Activated T-cell treated with anti-CD3 and anti-CD28 coated beads, Interleukin-2, amount 50 U/mL, for 48 hours (primary cell): Measurements from ENCODE around the gene FLVCR2.

Experiments
- DNase-seq, 2 experiments: peaks; one replicate each; pipeline ENCODE4 v3.0.0-alpha.2; 2020

Gene FLVCR2, protein sequence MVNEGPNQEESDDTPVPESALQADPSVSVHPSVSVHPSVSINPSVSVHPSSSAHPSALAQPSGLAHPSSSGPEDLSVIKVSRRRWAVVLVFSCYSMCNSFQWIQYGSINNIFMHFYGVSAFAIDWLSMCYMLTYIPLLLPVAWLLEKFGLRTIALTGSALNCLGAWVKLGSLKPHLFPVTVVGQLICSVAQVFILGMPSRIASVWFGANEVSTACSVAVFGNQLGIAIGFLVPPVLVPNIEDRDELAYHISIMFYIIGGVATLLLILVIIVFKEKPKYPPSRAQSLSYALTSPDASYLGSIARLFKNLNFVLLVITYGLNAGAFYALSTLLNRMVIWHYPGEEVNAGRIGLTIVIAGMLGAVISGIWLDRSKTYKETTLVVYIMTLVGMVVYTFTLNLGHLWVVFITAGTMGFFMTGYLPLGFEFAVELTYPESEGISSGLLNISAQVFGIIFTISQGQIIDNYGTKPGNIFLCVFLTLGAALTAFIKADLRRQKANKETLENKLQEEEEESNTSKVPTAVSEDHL

DNA sequence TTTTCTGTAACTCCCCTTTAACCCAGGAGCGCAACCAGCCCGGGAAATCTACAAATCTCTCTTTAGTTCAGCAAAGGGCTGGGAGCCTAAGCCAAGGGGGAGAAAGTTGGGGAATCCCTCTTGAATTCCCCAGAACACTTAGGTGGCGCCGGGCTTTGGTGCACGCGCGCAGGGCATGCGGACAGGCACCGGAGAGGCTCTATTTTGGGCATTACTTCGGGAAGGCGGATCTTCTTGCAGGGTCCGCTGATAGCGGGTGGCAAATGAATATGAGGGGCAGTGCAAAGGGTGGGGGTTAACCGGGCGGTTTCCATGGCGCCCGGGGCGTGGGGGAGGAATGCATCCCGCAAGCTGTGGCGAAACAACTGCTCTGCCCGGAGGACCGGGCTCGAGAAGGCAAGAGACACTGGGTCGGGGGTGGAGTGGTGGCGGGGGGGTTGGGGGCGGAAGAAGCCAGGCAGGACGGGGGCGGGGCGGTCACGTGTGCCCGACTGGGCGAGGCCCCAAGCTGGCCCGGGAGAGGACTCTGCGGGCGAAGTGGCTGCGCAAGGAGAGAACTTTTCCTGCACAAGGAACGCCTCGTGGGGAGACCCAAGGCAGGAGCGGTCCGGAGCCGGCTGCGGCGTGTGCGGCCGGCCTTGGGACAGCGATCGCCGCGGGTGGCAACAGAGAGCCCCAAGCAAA is at the start of gene FLVCR2:
TSS of gene FLVCR2 (plus strand) at position 519 of the 684 bp plus-strand sequence. CDS start 353 bp downstream, outside the sequence.
- DNase-seq = peak; percentile 68

DNA sequence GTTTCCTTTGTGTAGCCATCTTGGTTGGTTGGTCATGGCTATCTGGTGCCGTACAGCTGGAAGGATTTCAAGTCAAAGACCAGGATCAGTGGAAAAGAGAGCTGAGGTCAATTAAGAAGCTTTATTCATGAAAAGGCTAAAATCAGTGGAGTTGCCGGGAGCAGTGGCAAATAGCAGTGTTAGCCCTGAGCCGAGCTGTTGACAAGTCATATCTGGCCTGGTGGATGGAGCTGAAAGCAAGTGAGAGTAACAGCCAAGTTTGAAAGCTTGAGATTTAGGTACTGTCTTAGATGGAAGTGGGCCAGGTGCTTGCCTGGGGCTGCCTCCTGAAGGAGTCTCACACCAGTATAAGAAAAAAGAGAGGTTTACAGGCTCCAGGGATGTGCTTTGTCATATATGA is 47.2 kb upstream of the FLVCR2 start:
- DNase-seq = no peak

DNA sequence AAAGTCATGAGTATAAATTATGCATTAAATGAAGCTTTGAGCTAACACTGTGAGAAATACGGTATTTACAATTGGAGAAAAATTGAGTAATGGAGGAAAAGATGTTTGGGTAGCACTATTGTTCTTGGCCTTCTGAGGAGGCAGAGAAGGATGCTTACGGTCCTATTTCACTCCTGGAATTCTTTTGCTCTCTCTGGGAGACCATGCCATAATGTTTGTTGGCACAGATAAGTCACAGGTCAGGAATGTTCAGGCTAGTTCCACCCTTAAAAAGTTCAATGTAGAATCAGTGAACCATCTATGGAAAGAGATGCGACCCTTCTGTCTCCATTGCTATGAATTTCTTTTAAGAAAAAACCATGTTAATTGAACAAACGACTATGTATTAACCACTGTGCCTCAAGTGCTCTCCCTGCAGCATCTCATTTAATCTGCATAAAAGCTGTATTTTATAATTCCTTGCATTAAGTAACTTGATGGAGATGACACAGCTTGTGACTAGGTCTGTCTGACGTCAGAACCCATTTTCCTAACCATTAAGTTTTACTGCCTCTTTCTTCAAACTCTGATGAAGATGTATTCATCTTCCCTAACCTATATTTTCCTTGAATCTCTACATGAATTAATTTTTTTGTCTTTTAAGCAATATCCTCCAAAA is 46.6 kb upstream of the FLVCR2 start:
- no peak for DNase-seq

DNA sequence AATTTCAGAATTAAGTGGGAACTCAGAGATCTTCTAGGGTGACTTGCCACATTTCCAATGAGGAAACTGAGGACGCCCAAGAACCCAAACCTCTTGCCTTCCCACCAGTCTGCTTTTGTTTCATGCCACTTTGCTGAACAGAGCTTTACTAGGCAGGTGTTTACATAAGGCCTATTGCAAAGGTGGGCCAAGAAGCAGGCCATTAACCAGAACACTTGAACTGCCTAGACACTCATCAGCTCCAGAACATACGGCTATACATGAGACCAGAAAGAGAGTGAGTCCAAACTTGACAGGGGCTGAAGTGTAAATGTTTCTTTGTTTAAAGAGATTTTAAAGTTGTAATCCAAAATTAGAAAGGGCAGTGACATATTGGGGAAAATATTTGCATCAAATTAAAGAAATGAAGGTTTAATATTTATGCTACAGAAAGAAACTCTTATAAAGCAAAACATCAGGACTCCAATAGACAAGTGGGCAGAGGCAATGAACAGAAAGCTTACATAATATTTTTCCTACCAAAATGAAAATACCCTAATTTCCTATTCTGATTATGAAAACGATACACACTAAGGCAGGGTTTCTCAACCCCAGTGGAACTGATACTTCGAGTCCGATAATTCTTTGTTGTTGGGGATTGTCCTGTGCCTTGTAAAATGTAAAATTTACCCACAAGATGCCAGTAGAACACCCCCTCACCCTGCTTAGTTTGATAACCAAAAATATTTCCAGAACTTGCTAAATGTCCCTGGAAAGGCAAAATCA is 44.4 kb upstream of the FLVCR2 start:
- no peak for DNase-seq

DNA sequence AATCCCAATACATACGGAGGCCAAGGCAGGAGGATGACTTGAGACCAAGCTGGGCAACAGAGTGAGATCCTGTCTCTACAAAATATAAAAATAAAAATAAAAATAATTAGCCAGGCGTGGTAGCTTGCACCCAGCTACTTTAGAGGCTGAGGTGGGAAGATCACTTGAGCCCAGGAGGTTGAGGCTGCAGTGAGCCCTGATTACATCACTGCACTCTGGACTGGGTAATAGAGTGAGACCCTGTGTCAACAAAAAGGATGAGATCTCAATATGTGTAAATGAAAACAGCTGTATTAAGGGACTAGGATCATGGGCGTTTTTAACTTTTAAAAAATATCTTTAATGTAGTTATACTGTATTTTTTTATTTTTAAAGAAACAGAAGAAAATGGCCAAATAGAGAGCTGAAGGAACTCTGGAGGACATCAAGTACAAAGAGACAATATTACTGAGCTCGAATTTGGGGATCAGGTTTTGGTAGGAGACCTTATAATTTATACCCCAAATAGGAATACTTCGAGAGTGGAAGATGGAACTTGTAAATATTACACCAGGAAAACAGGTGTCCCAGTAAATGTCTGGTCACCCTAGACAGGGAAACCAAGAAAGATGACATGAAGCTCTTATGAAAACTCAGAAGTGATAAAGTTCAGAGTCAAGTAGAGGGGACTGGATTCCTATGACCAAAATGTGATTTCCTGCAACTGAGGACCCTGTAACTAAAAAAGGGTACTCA is 43.1 kb upstream of the FLVCR2 start:
- DNase-seq = no peak

DNA sequence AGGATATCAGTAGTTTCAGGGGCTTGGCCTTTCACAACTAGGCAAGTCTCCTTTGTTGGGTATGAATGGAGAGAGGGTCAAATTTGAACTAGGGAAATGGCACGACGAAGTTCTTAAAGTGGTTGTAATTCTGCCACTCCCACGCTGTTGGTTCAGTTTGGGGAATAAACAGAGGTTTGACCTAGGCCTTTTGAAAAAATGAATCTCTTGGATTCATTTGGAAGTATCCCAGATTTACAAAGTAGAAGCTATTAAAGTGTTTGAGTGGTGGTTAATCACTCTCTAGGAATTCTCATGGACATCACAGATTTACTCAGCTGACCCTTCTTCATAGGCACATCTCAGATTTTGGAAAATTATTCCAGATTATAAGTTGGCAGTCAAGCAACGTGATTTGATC is 41.3 kb upstream of the FLVCR2 start:
- DNase-seq = no peak

DNA sequence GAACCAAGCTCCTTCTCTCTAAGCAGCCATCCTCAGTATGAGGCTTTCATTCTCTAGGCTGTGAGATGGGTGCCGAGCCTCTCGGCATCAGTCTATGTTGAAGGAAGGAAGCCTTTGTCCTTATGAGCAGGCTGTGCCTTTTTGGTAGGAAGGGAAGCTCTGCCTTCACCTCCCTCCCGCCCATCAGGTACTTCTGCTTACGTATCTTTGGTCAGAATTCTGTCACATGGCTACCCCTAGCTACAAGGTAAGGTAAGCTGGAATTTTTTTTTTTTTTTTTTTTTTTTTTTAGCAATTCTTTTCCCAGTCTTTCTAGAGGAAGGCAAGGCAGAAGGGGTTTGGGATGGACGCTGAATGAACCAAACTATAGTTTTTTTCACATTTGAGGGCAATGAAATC is 39.3 kb upstream of the FLVCR2 start:
- no peak for DNase-seq

DNA sequence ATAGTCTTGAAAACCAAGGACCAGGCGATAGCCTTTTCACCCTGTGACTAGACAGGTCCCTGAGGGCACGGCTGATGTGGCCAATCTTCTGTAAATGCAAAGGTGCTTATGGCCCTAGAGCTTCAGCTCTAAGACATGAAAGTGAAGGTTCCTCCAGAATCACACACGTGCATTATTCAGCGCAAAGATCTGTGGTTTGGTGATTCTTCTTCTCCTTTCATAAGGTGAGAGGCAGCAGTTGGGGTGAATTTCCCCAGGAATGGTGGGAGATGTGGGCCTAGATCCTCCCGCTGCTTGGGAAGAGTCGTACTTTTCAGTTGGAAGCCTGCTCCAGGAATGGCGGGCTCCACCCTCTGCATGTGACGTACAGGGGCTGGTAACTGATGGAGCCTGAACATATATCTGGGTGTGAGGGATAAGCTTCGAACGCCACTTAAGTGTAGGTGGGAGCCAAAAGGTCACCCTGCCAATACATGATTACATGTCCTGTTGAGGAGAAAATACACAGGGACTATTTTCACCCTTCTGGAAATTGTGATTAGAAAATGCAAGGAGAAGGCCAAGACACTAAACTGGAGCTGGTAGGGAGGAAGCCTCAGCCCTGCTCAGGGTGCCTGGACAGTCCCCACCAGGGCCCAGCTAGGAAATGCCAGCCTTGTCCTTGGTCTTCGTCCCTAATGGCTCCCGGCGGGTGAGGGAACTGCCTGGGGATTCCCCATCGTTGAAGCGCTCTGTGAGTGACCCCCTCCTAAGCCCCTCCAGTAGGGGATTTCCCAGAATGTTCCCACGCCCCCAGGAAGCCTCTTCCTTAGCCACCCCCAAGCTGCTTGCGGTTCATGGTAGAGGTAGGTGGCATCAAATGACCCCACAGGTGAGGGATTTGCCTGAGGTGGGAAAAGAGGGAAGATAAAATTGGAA is 38.6 kb upstream of the FLVCR2 start:
- DNase-seq = peak; percentile 67 to 69

DNA sequence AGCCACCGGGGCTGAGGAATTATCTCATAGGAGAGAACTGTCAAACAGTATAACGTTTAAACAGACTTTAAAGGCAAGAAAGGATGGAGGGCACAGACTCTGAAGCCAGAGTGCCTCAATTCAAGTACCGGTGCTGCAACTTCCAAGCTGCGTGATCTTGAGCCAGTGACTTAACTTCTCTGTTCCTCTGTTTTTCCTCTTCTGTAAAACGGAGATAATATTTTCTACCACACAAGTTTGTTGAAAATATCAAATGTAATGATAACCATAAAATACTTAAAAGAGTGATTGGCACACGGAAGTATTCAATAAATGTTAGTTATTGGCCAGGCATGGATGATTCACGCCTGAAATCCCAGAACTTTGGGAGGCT is 38.0 kb upstream of the FLVCR2 start:
- peak in 1 of 2 experiments; percentile 20 for DNase-seq

DNA sequence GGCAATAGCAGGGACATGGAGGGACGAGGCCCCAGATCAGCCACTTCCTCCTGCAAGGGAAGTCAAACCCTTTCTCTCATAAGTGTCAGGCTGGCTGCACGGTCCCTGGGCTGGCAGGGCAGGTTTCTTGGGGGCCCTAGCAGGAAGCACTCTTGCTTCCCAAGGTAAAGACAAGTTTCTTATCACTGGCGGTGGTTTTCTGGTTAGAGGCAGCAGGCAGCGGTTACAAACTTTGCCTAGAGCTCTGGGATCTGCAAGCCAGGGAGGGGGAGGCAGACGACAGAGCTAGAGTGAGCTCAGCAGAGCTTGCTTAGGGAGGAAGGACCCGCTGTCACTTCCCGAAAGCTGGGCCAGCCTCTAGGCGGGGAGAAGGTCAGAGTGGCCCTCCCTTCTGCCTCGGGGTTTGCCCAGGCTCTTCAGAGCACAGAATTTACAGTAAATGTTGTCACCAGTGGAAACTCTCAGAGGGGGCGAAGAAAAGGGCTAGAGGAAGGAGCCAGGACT is 35.8 kb upstream of the FLVCR2 start:
- peak; percentile 87 to 90 for DNase-seq

DNA sequence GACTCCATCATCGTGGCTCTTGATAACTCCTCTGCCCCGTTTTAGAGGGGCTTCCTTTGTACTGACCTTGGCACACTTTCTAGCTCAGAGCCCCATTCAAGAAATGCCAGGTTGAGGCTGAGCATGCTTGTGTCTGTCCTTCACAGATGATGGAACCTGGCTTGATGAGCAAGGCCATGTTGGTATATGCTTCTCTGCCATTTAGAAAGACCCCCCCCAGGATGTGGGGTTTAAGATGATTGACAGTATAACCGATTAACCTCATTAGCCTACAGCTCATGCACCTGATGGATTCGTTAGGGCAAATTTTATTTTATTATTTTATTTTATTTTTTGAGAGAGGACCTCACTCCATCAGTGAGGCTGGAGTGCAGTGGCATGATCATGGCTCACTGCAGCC is 35.2 kb upstream of the FLVCR2 start:
- DNase-seq = no peak

DNA sequence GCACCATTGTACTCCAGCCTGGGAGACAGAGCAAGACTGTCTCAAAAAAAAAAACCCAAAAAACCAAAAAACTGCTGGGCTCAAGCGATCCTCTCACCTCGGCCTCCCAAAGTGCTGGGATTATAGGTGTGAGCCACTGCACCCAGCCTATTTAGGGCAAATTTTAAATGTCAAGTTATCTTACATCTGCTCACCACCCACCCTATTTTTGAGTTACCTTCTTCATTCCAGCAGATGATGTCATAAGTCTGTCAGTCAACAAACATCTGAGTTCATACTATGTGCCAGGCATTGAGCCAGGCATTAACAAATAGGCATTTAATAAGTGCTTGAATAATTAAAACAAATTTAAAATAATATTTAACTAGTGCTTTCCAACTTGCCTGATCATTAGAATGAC is 34.6 kb upstream of the FLVCR2 start:
- DNase-seq = peak in 1 of 2 experiments; percentile 19

DNA sequence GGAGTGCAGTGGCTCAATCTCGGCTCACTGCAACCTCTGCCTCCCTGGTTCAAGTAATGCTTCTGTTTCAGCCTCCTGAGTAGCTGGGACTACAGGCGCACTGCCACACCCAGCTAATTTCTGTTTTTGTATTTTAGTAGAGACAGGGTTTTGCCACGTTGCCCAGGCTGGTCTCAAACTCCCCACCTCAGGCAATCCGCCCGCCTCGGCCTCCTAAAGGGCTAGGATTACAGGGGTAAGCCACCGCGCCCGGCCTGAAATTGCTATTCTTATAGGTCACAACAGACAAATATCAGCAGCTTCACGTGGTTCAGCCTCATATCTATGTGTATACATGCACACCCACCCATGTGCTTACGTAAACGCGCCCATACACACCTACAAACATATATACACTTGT is 32.5 kb upstream of the FLVCR2 start:
- DNase-seq = peak; percentile 14 to 17

DNA sequence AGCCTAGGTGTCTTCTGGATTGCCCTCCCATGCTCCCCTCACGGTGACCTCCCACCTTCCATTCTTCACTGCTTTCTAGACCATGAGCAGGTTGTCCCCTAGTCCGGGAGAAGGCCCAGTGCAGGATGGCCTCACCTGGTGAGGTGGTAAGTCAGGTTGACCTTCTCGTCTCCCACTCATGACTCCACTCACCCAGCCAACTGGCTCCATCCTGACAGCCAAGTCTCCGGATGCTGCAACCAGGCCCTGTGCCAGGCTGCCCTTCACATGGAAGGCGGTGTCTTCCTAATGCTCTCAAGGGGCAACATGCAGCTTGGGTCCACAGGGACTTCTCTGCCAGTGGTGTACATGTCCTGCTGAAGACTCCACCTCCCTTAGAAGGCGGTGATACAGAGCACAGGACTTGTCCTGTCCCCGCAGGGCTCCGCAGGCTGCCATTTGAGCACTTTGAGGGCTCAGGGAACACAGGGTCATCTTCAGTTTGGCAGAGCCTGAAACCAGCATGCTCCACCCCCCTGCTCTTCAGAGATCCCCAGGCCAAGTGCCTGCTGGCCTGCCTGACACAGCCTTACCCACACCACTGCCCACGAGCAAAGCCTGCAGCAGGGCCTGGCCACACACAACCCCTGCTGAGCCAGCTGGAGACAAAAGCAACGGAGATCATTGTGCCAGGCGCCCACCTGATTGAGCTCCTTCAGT is 30.7 kb upstream of the FLVCR2 start:
- peak; percentile 19 to 22 for DNase-seq

DNA sequence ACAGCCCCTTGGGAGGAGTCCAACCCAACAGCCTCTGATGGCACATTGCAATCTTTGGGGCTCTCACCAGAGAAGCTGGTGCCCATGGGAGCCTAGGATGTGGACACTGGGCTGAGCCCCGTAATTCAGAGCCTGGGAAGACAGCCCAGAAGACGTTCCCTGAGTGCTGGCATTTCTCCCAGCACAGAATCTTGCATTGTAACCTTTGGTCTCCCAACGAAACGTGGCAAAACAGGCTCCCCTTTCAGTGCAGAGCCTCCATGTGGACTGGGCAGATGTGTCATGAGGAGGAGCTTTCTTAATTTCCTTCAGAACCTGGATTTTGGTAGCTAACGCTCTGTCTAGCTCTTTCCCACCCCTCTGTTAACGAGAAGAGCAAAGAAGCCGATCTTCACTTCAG is 29.9 kb upstream of the FLVCR2 start:
- peak in 1 of 2 experiments; percentile 18 for DNase-seq

DNA sequence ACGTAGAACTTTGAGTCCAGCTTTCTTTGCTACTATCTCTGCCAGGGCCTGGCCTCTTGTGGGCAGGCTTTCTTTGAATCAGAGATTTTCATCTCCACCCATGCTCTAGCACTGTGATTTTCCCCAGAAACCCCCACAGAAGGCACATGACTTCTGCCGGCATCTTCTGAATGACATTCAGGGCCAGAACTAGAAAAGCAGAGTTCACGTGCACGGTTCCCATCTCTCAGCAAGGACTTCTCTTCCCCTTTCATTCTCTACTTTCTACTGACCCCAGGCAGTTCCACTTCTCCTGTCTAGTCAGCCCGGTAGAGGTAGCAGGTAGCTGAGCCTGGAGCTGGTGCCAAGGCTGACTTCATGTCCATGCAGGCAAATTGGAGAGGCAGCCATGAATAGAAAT is 29.3 kb upstream of the FLVCR2 start:
- peak; percentile 47 to 51 for DNase-seq

DNA sequence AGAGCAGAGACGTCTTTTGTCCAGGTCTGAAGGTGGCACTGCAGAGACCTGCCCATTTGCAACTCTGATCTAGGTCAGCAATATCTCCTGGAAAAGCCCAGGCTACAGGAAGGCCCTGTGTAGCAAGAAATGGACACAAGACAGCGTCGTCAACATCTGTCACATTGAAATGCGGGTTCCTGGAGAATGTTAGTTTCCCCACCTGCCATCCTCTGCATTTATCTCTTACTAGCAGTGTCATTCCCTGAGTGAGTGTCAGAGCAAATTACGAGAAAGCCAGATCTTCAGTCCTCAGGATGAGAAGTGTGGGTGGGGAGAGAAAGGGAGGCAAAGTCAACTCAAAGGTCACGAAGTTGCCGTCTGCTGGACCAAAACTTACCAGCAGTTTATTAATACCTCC is 27.4 kb upstream of the FLVCR2 start:
- no peak for DNase-seq

DNA sequence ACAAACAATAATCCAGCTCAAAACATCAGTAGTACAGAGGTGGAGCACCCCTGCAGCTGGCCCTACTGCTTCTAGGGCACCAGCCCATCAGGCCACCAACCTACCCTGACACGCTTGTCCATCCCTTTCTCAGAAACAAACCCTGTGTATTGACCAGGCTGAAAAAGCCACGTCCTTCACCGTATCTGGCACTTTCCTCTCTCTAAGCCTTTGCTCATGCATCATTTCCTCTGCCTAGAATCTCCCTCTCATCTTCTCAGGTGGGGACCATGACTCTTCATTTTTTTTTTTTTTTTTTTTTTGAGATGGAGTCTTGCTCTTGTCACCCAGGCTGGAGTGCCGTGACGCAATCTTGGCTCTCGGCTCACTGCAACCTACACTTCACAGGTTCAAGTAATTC is 25.3 kb upstream of the FLVCR2 start:
- no peak for DNase-seq

DNA sequence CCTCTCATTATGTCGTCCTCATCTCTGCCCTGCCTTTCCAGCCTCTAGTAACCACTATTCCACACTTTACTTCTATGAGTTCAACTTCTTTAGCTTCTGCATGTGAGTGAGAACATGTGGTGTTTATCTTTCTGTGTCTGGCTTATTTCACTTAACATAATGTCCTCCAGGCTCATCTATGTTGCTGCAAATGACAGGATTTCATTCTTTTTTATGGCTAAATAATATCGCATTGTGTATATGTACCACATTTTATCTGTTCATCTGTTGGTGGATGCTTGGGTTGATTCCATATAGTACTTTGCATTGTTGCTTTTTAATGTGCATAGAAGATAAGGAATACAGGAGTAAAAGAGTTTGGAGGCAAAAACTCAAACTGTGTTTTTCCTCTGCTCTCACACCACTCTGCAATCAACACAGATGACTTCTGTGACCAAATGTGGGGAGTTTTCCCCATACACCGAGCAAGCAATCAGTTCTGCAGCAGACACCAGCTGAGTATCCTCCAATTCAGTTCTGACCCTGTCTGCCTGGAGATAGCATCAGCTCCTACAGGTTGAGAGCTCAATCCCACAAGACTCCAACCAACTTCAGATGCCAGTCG is 24.6 kb upstream of the FLVCR2 start:
- DNase-seq = no peak

DNA sequence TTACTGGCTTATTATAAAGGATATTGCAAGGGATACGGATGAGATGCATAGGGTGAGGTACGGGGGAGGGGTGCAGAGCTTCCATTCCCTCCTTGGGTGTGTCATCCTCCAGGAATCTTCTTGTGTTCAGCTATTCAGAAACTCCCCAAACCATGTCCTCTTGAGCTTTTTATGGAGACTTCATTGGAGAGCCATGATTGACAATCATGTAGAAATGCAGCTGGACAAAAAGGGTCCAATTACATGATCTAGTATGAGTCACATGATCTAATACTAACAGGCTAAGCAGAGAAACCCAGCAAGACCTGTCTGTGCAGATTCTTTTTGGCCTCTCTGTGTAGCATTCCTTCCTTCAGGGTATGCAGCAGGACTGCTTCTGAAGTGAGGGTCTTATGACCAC is 23.9 kb upstream of the FLVCR2 start:
- DNase-seq = no peak
